K562 (cell line): ENCODE data around the gene TICAM1. TPM values are rescaled to one million over a fixed set of nuclear protein-coding genes. Genes with fewer than 3 reads are reported as not detected.

Source experiments
- AFF1 ChIP-seq, 2 experiments: fragments of 450-650 bp; IDR thresholded peaks; 2 replicates each; pipeline ENCODE4 v1.6.1; 2018; ENCODE audit warnings: mild to moderate bottlenecking in 2 of 2, low read depth in 1 of 2; ENCODE audit not compliant: partially characterized antibody in 2 of 2
- ARNT ChIP-seq, 2 experiments: fragments of 450-650 bp; IDR thresholded peaks; 2 replicates each; pipeline ENCODE4 v1.6.1; 2016; ENCODE audit warnings: mild to moderate bottlenecking in 1 of 2
- BRD9 ChIP-seq: fragments of 450-650 bp; IDR thresholded peaks from 2 replicates; pipeline ENCODE4 v1.6.1; 2018; ENCODE audit warnings: low read depth; ENCODE audit not compliant: partially characterized antibody
- CGGBP1 ChIP-seq: fragments of 250-450 bp; sonication (Bioruptor Pico); IDR thresholded peaks from 2 replicates; pipeline ENCODE4 v1.9.0; 2021; ENCODE audit warnings: mild to moderate bottlenecking
- CHCHD3 ChIP-seq: fragments of 250-450 bp; sonication (Bioruptor Pico); IDR thresholded peaks from 2 replicates; pipeline ENCODE4 v2.1.2; 2022; ENCODE audit warnings: mild to moderate bottlenecking
- EGR1 ChIP-seq: fragments of 450-650 bp; conservative IDR thresholded peaks from 2 replicates; pipeline ENCODE4 v1.6.1; 2017; ENCODE audit warnings: mild to moderate bottlenecking
- GATA2 ChIP-seq: sonication (generic); formaldehyde crosslinking; IDR thresholded peaks from 2 replicates; pipeline ENCODE4 v1.4.0; 2020; ENCODE audit warnings: mild to moderate bottlenecking, missing genetic modification reagents
- MTA2 ChIP-seq: fragments of 450-650 bp; IDR thresholded peaks from 2 replicates; pipeline ENCODE4 v1.6.1; 2016; ENCODE audit warnings: low read depth
- PTTG1 ChIP-seq: fragments of 450-650 bp; IDR thresholded peaks from 2 replicates; pipeline ENCODE4 v1.6.1; 2016; ENCODE audit warnings: low read depth, mild to moderate bottlenecking, missing genetic modification characterization, missing compliant biosample characterization
- ZFX ChIP-seq: sonication (generic); formaldehyde crosslinking; IDR thresholded peaks from 2 replicates; pipeline ENCODE4 v1.8.0; 2022; ENCODE audit warnings: mild to moderate bottlenecking, missing genetic modification reagents, moderate library complexity
- ZKSCAN8 ChIP-seq: fragments of 200-800 bp; sonication (Bioruptor generic); IDR thresholded peaks from 2 replicates; pipeline ENCODE4 v1.6.1; 2016; ENCODE audit warnings: missing genetic modification characterization, missing compliant biosample characterization
- ZNF277 ChIP-seq: fragments of 250-450 bp; sonication (Bioruptor Pico); IDR thresholded peaks from 2 replicates; pipeline ENCODE4 v1.8.0; 2022; ENCODE audit warnings: inconsistent platforms, mild to moderate bottlenecking, moderate library complexity, borderline replicate concordance
- ZNF551 ChIP-seq: fragments of 250-450 bp; sonication (Bioruptor Pico); IDR thresholded peaks from 2 replicates; pipeline ENCODE4 v1.5.0; 2021; ENCODE audit warnings: mild to moderate bottlenecking, moderate library complexity
- ZNF695 ChIP-seq: fragments of 450-650 bp; formaldehyde crosslinking; IDR thresholded peaks from 2 replicates; pipeline ENCODE4 v1.4.0; 2020; ENCODE audit warnings: mild to moderate bottlenecking, moderate library complexity
- polyA plus RNA-seq, 8 experiments: library from polyadenylated mRNA; depleted of rRNA in 4 of 8; stranded (reverse) in 5 of 8; unstranded in 3 of 8; fragments of >200 nt; fragmentation: Nextera tagmentation in 2 of 8; fragmentation: Illumina TruSeq in 1 of 8; extraction: Ambion mirVana in 2 of 8; extraction: Trizol in 1 of 8; gene quantifications; 2 replicates each; pipeline versions ENCODE4 v1.2.1 to v1.2.3, GENCODE V29; 2011 to 2014; ENCODE audit warnings: inconsistent platforms in 1 of 8, missing spikeins in 1 of 8
- total RNA-seq, 7 experiments: library from RNA; depleted of rRNA in 6 of 7; stranded (reverse); fragments of >200 nt in 6 of 7; fragmentation: Illumina TruSeq in 2 of 7; extraction: Trizol in 2 of 7; gene quantifications; 2 replicates each; pipeline versions ENCODE4 v1.2.1 to v1.2.3, GENCODE V29; 2011 to 2021; ENCODE audit warnings: low replicate concordance in 1 of 7
- TF ChIP-seq, protein P1 (sequence below): fragments of 250-450 bp; sonication (Bioruptor Pico); IDR thresholded peaks from 2 replicates; pipeline ENCODE4 v1.4.0; 2020; ENCODE audit warnings: mild to moderate bottlenecking, moderate library complexity
- TF ChIP-seq, protein P2 (sequence below): fragments of 250-450 bp; sonication (Bioruptor Pico); IDR thresholded peaks from 2 replicates; pipeline ENCODE4 v1.8.0; 2022; ENCODE audit warnings: inconsistent platforms

TICAM1 gene
- total and polyA plus RNA-seq, 9 of the 15 experiments (the other 6 are each of a cell fraction or from before 2014, with no cell fraction given) = 0.07 to 11.6 (median 1.5) TPM

DNA sequence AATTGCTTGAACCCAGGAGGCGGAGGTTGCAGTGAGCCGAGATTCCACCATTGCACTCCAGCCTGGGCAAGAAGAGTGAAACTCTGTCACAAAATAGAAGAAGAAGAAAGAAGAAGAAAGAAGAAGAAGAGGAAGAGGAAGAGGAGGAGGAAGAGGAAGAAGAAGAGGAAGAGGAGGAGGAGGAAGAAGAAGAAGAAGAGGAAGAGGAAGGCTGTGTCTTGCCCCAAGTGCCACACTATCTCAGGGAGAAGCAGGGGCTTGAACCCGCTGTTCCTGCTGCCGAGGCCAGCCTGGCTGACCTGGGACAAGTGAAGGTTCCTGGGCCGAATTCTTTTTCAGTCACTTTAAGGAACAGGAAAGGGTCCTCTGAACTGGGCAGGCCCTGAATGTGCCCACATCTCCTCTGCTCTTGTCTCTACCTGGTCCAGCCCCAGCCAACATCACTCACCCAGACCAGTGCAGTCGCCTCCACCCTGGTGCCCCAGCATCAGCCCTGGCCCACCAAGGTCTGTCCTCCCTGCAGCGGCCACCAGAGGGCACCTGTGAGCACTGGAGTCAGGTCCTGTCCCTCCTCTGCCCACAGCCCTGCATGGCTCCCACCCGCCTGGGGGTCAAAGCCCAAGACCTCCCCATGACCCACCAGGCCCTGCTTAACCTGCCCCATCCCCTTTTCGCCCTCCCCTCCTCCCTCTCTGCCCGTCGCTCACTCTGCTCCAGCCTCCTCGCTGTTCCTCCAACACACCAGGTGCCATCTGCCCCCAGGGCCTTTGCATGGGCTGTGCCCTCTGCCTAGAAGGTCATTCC, 20.0 kb downstream of the TICAM1 start (continued):
- no peak for TF ChIP-seq AFF1 (IDR thresholded peaks at IDR 0.05; ENCODE audit: low read depth in 1 of 2, partially characterized antibody in 2 of 2)
- no peak for TF ChIP-seq CHCHD3 (CRISPR knock-in tag)
- TF ChIP-seq ZNF551 (CRISPR knock-in tag) = no peak
- TF ChIP-seq ARNT (IDR thresholded peaks at IDR 0.05) = no peak
- no peak for TF ChIP-seq ZNF695
- peak; percentile 27; the same call in 1 of the 2 replicates for TF ChIP-seq MTA2
- no peak for TF ChIP-seq PTTG1
- no peak for TF ChIP-seq GATA2 (CRISPR knock-in tag)
- no peak for TF ChIP-seq ZKSCAN8 (CRISPR knock-in tag)
- TF ChIP-seq, protein P1, sequence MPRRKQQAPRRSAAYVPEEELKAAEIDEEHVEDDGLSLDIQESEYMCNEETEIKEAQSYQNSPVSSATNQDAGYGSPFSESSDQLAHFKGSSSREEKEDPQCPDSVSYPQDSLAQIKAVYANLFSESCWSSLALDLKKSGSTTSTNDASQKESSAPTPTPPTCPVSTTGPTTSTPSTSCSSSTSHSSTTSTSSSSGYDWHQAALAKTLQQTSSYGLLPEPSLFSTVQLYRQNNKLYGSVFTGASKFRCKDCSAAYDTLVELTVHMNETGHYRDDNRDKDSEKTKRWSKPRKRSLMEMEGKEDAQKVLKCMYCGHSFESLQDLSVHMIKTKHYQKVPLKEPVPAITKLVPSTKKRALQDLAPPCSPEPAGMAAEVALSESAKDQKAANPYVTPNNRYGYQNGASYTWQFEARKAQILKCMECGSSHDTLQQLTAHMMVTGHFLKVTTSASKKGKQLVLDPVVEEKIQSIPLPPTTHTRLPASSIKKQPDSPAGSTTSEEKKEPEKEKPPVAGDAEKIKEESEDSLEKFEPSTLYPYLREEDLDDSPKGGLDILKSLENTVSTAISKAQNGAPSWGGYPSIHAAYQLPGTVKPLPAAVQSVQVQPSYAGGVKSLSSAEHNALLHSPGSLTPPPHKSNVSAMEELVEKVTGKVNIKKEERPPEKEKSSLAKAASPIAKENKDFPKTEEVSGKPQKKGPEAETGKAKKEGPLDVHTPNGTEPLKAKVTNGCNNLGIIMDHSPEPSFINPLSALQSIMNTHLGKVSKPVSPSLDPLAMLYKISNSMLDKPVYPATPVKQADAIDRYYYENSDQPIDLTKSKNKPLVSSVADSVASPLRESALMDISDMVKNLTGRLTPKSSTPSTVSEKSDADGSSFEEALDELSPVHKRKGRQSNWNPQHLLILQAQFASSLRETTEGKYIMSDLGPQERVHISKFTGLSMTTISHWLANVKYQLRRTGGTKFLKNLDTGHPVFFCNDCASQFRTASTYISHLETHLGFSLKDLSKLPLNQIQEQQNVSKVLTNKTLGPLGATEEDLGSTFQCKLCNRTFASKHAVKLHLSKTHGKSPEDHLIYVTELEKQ = no peak
- no peak for TF ChIP-seq ZFX (CRISPR knock-in tag)
- TF ChIP-seq ZNF277 = no peak
- no peak for TF ChIP-seq CGGBP1 (CRISPR knock-in tag)
- TF ChIP-seq, protein P2, sequence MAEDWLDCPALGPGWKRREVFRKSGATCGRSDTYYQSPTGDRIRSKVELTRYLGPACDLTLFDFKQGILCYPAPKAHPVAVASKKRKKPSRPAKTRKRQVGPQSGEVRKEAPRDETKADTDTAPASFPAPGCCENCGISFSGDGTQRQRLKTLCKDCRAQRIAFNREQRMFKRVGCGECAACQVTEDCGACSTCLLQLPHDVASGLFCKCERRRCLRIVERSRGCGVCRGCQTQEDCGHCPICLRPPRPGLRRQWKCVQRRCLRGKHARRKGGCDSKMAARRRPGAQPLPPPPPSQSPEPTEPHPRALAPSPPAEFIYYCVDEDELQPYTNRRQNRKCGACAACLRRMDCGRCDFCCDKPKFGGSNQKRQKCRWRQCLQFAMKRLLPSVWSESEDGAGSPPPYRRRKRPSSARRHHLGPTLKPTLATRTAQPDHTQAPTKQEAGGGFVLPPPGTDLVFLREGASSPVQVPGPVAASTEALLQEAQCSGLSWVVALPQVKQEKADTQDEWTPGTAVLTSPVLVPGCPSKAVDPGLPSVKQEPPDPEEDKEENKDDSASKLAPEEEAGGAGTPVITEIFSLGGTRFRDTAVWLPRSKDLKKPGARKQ = no peak
- no peak for TF ChIP-seq EGR1
- peak; percentile 61 for TF ChIP-seq BRD9
